IPS-NIHi11 (cell line): ENCODE measurements around the gene EHD4.

Source experiments
- DNase-seq: peaks from one replicate; pipeline ENCODE4 v3.0.0; 2012; ENCODE audit warnings: mixed read lengths, low spot score

The EHD4 gene

GRCh38 chr15:41994772-41995475 is 22.6 kb upstream of the EHD4 start:
- DNase-seq: no peak

GRCh38 chr15:41994171-41994650 is 21.9 kb upstream of the EHD4 start:
- DNase-seq: no peak

GRCh38 chr15:41993472-41994170 is 21.3 kb upstream of the EHD4 start:
- DNase-seq: no peak

GRCh38 chr15:41992803-41993190 is 20.4 kb upstream of the EHD4 start:
- DNase-seq: no peak

- DNase-seq: no peak
Measured at GRCh38 chr15:41992151-41992802, 19.9 kb upstream of the EHD4 start.

- DNase-seq: no peak
Measured at GRCh38 chr15:41990691-41991090, 18.3 kb upstream of the EHD4 start.

- DNase-seq: no peak
Measured at GRCh38 chr15:41990243-41990605, 17.9 kb upstream of the EHD4 start.

GRCh38 chr15:41989573-41990242 is 17.4 kb upstream of the EHD4 start:
- peak; percentile 95 for DNase-seq

- no peak for DNase-seq
Measured at GRCh38 chr15:41988896-41989572, 16.7 kb upstream of the EHD4 start.

- no peak for DNase-seq
Measured at GRCh38 chr15:41987925-41988275, 15.5 kb upstream of the EHD4 start.

GRCh38 chr15:41987246-41987924 is 15.0 kb upstream of the EHD4 start:
- no peak for DNase-seq

GRCh38 chr15:41985236-41986160 is 13.1 kb upstream of the EHD4 start:
- DNase-seq: no peak

- DNase-seq: no peak
Measured at GRCh38 chr15:41984622-41985021, 12.3 kb upstream of the EHD4 start.

GRCh38 chr15:41983621-41984571 is 11.5 kb upstream of the EHD4 start:
- no peak for DNase-seq

- peak; percentile 41 for DNase-seq
Measured at GRCh38 chr15:41983221-41983620, 10.9 kb upstream of the EHD4 start.

GRCh38 chr15:41982133-41982930 is 10.0 kb upstream of the EHD4 start:
- no peak for DNase-seq

- DNase-seq: no peak
Measured at GRCh38 chr15:41981371-41982132, 9.2 kb upstream of the EHD4 start.
